Thyroid gland (tissue), 4 donors: ENCODE data around the gene DIP2C.

Experiments
- CTCF ChIP-seq, 6 experiments: fragments of 200-600 bp in 3 of 6; fragments of 450-650 bp in 3 of 6; sonication (generic) in 3 of 6; IDR thresholded peaks; one replicate each; pipeline ENCODE4 v1.5.1; 2016 to 2019; ENCODE audit warnings: antibody characterized with exemption in 6 of 6, mild to moderate bottlenecking in 2 of 6, inconsistent platforms in 1 of 6, moderate library complexity in 1 of 6
- POLR2A ChIP-seq, 2 donors: fragments of 450-650 bp; IDR thresholded peaks; one replicate each; pipeline ENCODE4 v1.6.1; 2017; ENCODE audit warnings: antibody characterized with exemption in 2 of 2, mild to moderate bottlenecking in 2 of 2, moderate library complexity in 1 of 2

GRCh38 chr10:486206-486605 lies 203.3 kb downstream of the DIP2C start:
- TF ChIP-seq CTCF (IDR thresholded peaks at IDR 0.05) (no peak), POLR2A (IDR thresholded peaks at IDR 0.05) (no peak)
